ENCODE results near the gene NPIPB8.
"Not testable (repeated sequence)": the region's sequence is repeated elsewhere in the genome, so short reads cannot be mapped to it uniquely, and the experiment has no call there.

Gene NPIPB8

GRCh38 chr16:28637765-28638164 lies at the start of gene NPIPB8:
NPIPB8 (plus strand) TSS chr16:28638065; CDS start chr16:28638361, 296 bp downstream.
- DNase-seq (ENCODE audit: low spot score); FAIRE-seq: not testable (repeated sequence)

GRCh38 chr16:28589069-28589468 lies 48.8 kb upstream of the NPIPB8 start:
- DNase-seq (ENCODE audit: low spot score) (no peak), FAIRE-seq (no peak)

GRCh38 chr16:28589930-28590329 lies 47.9 kb upstream of the NPIPB8 start:
- DNase-seq (ENCODE audit: low spot score) (no peak), FAIRE-seq (no peak)

- DNase-seq (ENCODE audit: low spot score) (no peak), FAIRE-seq (no peak)
Observed at GRCh38 chr16:28590384-28591340, 47.2 kb upstream of the NPIPB8 start.

GRCh38 chr16:28591355-28591754 lies 46.5 kb upstream of the NPIPB8 start:
- FAIRE-seq (no peak), DNase-seq (ENCODE audit: low spot score) (no peak)

- FAIRE-seq (no peak), DNase-seq (ENCODE audit: low spot score) (no peak)
Observed at GRCh38 chr16:28592511-28592910, 45.4 kb upstream of the NPIPB8 start.

GRCh38 chr16:28592979-28593553 lies 44.8 kb upstream of the NPIPB8 start:
- DNase-seq (ENCODE audit: low spot score) (no peak), FAIRE-seq (no peak)

- FAIRE-seq; DNase-seq (ENCODE audit: low spot score): not testable (repeated sequence)
Observed at GRCh38 chr16:28595451-28595850, 42.4 kb upstream of the NPIPB8 start.

GRCh38 chr16:28596115-28596630 lies 41.7 kb upstream of the NPIPB8 start:
- DNase-seq (ENCODE audit: low spot score) = no peak

GRCh38 chr16:28596840-28597691 lies 40.8 kb upstream of the NPIPB8 start, which contains the start of gene SULT1A2:
SULT1A2 (minus strand) TSS chr16:28597050; CDS start chr16:28595930, 1,120 bp downstream.
- FAIRE-seq (no peak), DNase-seq (ENCODE audit: low spot score) (peak; percentile 56)

More at GRCh38 chr16:28596115-28596630, 41.7 kb upstream of the NPIPB8 start:
- no peak for FAIRE-seq

- DNase-seq (ENCODE audit: low spot score) (no peak), FAIRE-seq (no peak)
Observed at GRCh38 chr16:28597692-28598261, 40.1 kb upstream of the NPIPB8 start.

- DNase-seq (ENCODE audit: low spot score); FAIRE-seq: not testable (repeated sequence)
Observed at GRCh38 chr16:28599377-28600285, 38.2 kb upstream of the NPIPB8 start.

- DNase-seq (ENCODE audit: low spot score); FAIRE-seq: not testable (repeated sequence)
Observed at GRCh38 chr16:28600965-28601364, 36.9 kb upstream of the NPIPB8 start.

GRCh38 chr16:28601589-28601988 lies 36.3 kb upstream of the NPIPB8 start:
- DNase-seq (ENCODE audit: low spot score); FAIRE-seq: not testable (repeated sequence)

GRCh38 chr16:28602062-28602461 lies 35.8 kb upstream of the NPIPB8 start:
- FAIRE-seq; DNase-seq (ENCODE audit: low spot score): not testable (repeated sequence)

- DNase-seq (ENCODE audit: low spot score) = no peak
- no peak for FAIRE-seq
Observed at GRCh38 chr16:28602529-28602928, 35.3 kb upstream of the NPIPB8 start.

GRCh38 chr16:28603381-28604185 lies 34.3 kb upstream of the NPIPB8 start:
- no peak for DNase-seq (ENCODE audit: low spot score)
- no peak for FAIRE-seq

GRCh38 chr16:28604186-28604565 lies 33.7 kb upstream of the NPIPB8 start:
- no peak for FAIRE-seq

More at GRCh38 chr16:28604186-28604565, 33.7 kb upstream of the NPIPB8 start:
- no peak for DNase-seq (ENCODE audit: low spot score)
